Mesothelial cell of epicardium (in vitro differentiated cells): ENCODE measurements around the gene PARP2. TPM values are rescaled to one million over a fixed set of nuclear protein-coding genes. Genes with fewer than 3 reads are reported as not detected.

Source experiments
- DNase-seq, 2 experiments: peaks; one replicate each; pipeline ENCODE4 v3.0.0; 2021; ENCODE audit warnings: low spot score in 2 of 2; ENCODE audit not compliant: unreplicated experiment in 2 of 2
- H3K27ac Mint-ChIP-seq: 2 replicates; pipeline ENCODE4 v1.8.0; 2021; ENCODE audit warnings: mixed read lengths
- H3K27me3 Mint-ChIP-seq: 2 replicates; pipeline ENCODE4 v1.8.0; 2021; ENCODE audit warnings: low read depth, mixed read lengths
- H3K36me3 Mint-ChIP-seq: 2 replicates; pipeline ENCODE4 v1.8.0; 2021; ENCODE audit warnings: mixed read lengths
- H3K4me1 Mint-ChIP-seq: 2 replicates; pipeline ENCODE4 v1.8.0; 2021; ENCODE audit warnings: mixed read lengths
- H3K4me3 Mint-ChIP-seq: 2 replicates; pipeline ENCODE4 v1.8.0; 2021; ENCODE audit warnings: mild to moderate bottlenecking, moderate library complexity, mixed read lengths
- H3K9me3 Mint-ChIP-seq: 2 replicates; pipeline ENCODE4 v1.8.0; 2021; ENCODE audit warnings: mixed read lengths
- total RNA-seq: library from RNA; stranded (reverse); gene quantifications from 3 replicates; pipeline ENCODE4 v1.2.1, GENCODE V29; 2021
- TF ChIP-seq, protein P1 (sequence below): fragments of 200-600 bp; sonication (generic); IDR thresholded peaks from one replicate; pipeline ENCODE4 v1.5.0; 2021; ENCODE audit warnings: antibody characterized with exemption; ENCODE audit not compliant: unreplicated experiment

PARP2 gene
- total RNA-seq, 1 donor from 2014 or later = 40.9 TPM

GRCh38 chr14:20381341-20381740, 37.9 kb downstream of the PARP2 start:
- Mint-ChIP-seq H3K4me3 (no peak overlapping the region), H3K36me3 (peaks cover 24% of the 10 kb centered on the region), H3K9me3 (no peaks in the 10 kb centered on the region), H3K4me1 (no peaks in the 10 kb centered on the region), H3K27ac (no peak overlapping the region), H3K27me3 (no peaks in the 10 kb centered on the region)
- TF ChIP-seq, protein P1, sequence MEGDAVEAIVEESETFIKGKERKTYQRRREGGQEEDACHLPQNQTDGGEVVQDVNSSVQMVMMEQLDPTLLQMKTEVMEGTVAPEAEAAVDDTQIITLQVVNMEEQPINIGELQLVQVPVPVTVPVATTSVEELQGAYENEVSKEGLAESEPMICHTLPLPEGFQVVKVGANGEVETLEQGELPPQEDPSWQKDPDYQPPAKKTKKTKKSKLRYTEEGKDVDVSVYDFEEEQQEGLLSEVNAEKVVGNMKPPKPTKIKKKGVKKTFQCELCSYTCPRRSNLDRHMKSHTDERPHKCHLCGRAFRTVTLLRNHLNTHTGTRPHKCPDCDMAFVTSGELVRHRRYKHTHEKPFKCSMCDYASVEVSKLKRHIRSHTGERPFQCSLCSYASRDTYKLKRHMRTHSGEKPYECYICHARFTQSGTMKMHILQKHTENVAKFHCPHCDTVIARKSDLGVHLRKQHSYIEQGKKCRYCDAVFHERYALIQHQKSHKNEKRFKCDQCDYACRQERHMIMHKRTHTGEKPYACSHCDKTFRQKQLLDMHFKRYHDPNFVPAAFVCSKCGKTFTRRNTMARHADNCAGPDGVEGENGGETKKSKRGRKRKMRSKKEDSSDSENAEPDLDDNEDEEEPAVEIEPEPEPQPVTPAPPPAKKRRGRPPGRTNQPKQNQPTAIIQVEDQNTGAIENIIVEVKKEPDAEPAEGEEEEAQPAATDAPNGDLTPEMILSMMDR = no peak
- no peak for DNase-seq

DNA sequence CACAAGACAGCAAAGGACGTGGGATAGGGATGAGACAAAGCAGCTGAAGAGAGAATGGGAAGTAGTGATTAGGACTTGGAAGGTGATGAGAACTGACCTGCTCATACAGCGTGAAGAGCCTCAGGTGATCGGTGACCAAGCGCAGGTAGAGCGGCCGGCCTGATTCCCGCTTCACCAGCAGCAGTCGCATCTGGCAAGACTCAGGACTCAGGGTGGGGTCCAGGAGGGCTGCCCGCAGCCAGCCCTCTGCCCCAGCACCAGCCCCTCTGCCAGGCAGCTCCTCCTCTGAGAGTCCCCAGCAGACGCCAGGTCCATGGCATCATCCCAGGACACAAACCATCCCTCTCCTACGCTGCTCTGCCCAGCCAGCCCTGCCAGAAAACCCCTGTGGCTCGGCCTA, 39.1 kb downstream of the PARP2 start:
- Mint-ChIP-seq H3K4me3 (no peak overlapping the region), H3K27me3 (no peaks in the 10 kb centered on the region), H3K27ac (no peak overlapping the region), H3K4me1 (no peaks in the 10 kb centered on the region), H3K36me3 (peaks cover 21% of the 10 kb centered on the region), H3K9me3 (no peaks in the 10 kb centered on the region)
- TF ChIP-seq, protein P1 = no peak
- DNase-seq = no peak

DNA sequence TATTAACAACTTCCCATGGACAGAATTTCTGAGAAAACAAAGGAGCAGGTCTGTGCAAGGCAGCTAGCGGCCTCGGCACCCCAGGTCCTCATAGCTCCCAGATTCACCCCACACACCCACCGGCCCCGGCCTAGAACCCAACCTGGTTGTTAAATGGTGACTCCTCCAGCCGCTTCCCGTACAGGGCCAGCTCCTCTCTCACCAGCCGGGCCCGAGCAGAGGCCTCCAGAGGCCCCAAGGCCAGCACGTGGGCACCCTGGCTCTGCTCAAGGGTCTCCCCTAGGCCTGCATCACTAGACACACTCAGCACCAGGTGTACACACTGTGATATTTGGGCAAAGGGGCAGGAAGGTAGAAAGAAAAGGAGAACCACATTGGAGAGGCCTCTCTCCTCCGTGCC, 39.6 kb downstream of the PARP2 start:
- no peak for DNase-seq
- no peaks in the 10 kb centered on the region for H3K4me1 Mint-ChIP-seq
- TF ChIP-seq, protein P1 = no peak
- H3K27me3 Mint-ChIP-seq = no peaks in the 10 kb centered on the region
- no peak overlapping the region for H3K27ac Mint-ChIP-seq
- peaks cover 22% of the 10 kb centered on the region for H3K36me3 Mint-ChIP-seq
- H3K4me3 Mint-ChIP-seq = no peak overlapping the region
- H3K9me3 Mint-ChIP-seq = no peaks in the 10 kb centered on the region

DNA sequence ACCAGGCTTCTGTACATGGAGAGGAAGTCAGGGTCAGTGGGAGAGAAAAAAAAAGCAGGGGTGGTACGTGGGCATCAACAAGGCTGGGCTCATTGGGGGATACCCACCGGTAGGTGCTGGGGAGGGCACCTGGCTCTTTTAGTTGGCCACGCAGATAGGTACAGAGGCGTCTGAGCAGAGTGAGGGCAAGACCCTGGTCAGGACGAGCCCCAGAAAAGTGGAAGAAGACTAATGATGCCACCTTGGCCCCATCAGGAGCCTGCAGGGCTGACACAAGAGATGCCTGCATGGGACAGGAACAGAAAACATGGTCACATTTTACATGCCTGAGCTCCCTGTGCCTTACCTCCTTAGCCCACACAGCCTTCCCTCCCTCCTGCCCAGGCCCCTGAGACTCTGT, 40.2 kb downstream of the PARP2 start:
- H3K27me3 Mint-ChIP-seq = no peaks in the 10 kb centered on the region
- H3K36me3 Mint-ChIP-seq = peaks cover 25% of the 10 kb centered on the region
- H3K27ac Mint-ChIP-seq = no peak overlapping the region

DNA sequence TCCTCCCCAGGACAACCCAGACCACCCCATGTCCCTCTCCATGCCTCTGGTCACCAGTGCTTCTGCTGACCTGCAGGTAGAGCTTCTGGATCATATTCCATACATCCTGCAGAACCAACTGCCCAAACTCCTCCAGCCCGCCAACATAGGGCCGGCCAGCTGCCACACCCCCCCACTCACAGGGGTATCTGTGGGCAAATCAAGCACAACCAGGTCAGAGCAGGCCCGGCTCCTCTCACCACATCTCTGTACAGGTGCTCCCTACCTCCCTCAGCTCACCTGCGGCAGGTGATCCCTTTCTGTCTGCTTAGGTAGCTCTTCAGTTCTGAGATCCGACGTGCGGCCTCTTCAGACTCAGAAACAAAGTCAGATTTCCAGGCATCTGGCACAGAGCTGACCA, 40.9 kb downstream of the PARP2 start:
- H3K36me3 Mint-ChIP-seq = peaks cover 25% of the 10 kb centered on the region
- H3K27ac Mint-ChIP-seq = no peak overlapping the region
- H3K27me3 Mint-ChIP-seq = no peaks in the 10 kb centered on the region
- H3K9me3 Mint-ChIP-seq = no peaks in the 10 kb centered on the region
- H3K4me1 Mint-ChIP-seq = no peaks in the 10 kb centered on the region
- no peak overlapping the region for H3K4me3 Mint-ChIP-seq
- no peak for DNase-seq
- TF ChIP-seq, protein P1 = no peak

More for the DNA sequence above, 40.2 kb downstream of the PARP2 start:
- no peaks in the 10 kb centered on the region for H3K4me1 Mint-ChIP-seq
- no peak for DNase-seq
- no peaks in the 10 kb centered on the region for H3K9me3 Mint-ChIP-seq
- no peak overlapping the region for H3K4me3 Mint-ChIP-seq
- TF ChIP-seq, protein P1 = no peak

DNA sequence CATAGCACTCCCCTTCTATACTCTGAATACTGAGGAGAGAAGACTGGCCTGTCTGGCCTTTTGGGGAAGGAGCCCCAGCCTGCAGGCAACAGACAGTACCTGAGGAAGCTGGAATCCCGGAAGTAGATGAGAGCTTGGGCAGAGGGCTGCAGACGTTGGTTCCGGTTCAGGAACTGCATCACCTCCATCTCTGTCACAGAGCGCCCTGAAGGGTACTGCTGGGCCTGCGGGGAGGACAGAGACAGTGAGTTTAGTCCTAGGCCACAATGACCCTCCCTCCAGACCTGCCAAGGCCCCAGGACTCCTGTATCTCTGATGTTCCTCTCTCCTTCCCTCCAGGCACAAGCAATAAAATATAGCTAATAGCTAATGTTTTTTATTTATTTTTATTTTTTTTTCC, 41.5 kb downstream of the PARP2 start:
- Mint-ChIP-seq H3K4me3 (no peak overlapping the region), H3K9me3 (no peaks in the 10 kb centered on the region), H3K27me3 (no peaks in the 10 kb centered on the region), H3K36me3 (peaks cover 29% of the 10 kb centered on the region), H3K27ac (no peak overlapping the region), H3K4me1 (no peaks in the 10 kb centered on the region)
- TF ChIP-seq, protein P1 = no peak
- DNase-seq = no peak
